GM19328 (cell line): ENCODE results near the gene DLST.
"Not testable (repeated sequence)": the region's sequence is repeated elsewhere in the genome, so short reads cannot be mapped to it uniquely, and the experiment has no call there.

ENCODE experiments used
- ATAC-seq: cut with Tn5 transposase; IDR thresholded peaks from one replicate; pipeline ENCODE4 v1.9.1; 2021; ENCODE audit warnings: mild to moderate bottlenecking, moderate library complexity; ENCODE audit not compliant: unreplicated experiment

Gene DLST

DNA sequence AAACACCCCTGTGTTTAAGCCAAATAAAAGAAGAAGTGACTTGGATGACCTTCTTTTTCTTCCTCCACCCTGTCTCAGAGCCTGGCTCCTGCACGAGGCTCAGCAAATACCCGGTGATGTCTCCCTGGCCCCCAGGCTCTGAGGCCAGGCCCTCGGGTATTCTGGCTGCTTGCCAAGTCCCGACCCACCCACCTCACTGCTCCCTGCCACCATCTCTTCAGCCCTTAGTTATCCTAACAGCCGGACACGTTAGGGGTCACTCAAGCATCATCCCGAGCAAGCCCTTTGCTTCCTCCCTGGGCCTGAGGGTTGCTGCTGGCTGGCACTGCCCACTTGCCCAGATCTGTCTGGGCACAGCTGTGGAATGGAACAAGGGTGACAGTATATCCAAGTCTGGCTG lies 34.1 kb downstream of the DLST start:
- ATAC-seq, result no peak

DNA sequence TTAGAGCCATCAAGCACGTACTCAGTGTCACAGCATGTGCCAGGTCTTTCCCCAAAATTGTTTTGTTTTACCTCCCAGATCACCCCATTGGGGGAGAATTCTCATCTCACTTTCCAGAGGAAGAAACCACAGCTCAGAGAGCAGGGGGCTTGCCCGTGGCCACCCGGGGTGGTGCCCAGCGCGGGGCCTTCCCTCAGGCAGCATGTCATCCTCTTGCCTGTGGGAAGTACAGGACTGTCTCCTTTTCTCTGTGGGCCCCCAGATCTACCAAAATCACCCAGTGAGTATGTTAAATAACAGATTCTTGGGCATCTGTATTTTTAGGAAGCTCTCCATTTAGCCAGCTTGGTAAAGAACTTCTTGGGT lies 35.4 kb downstream of the DLST start:
- ATAC-seq, result no peak

DNA sequence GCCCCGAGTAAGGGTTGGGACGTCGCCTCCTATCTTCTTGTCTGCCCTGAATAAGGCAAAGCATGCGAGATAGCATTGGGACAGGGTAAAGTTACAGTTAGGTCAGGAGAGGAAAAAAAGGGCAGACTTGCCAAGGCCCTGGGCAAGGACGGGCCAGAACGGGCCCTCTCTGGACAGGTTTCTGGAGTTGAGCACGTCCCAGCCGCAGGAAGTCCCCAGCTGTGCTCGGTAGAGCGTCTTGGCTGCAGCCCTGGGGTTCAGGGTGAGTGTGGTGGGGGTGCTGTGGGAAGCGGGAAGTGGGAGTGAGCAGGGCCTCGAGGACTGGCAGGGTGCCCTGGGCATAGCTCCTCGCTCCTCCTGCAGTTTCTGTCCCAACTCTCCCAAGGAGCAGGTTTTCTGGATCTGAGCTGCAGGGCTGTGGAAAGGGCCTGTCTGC lies 35.9 kb downstream of the DLST start:
- ATAC-seq, result no peak

DNA sequence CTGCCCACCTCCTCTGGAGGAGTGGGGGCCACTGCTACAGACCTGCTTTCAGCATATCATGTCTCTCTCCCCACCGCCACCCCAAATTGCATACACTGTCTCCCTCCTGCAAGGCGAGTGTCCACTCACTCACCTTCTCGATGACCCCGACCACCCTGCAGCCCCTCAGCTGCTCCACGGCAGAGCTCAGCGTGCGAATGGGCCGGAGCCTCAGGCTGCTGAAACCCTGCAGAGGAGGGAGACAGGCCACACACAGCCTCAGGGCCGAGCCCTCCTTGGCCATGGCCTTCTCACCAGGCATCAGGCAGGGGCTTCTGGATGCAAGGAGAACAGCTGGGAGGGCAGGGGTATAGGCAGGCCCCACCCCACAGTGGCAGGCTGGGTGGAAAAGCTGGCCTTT lies 36.7 kb downstream of the DLST start:
- ATAC-seq, result no peak

DNA sequence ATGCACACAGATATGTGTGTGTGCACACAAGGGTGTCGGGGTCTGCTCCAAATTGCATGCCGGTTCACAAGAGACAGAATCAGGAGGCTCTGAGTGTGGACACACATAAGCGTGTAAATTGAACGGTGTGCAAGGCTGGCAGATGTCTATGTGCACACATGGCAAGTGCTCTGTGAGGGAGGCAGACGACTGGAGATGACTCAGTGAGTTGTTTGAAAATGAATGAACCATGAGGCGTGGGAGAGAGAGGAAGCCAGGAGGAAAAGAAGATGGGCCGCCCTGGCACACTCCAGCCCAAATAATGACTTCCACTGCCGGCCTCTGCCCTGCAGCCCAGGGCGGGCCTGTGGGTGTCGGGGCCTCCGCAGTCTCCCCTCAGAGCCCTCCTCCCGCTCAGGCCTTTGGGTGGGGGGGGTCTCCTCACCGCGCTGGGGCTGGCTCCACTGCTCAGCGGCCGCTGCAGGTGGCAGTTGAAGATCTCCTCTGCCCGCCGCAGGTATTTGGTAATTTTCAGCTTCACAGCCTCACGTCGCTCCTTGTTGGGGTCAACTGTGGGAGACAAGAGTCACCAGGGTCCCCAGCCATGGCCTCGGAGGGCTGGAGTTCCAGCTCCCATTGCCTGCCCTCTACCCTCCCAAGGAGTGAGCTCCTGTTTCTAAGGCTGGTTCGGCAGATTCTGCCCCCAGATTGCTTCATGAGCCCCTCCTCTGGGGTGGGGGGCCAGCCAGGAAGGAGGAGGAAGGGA lies 37.9 kb downstream of the DLST start:
- ATAC-seq, result no peak

DNA sequence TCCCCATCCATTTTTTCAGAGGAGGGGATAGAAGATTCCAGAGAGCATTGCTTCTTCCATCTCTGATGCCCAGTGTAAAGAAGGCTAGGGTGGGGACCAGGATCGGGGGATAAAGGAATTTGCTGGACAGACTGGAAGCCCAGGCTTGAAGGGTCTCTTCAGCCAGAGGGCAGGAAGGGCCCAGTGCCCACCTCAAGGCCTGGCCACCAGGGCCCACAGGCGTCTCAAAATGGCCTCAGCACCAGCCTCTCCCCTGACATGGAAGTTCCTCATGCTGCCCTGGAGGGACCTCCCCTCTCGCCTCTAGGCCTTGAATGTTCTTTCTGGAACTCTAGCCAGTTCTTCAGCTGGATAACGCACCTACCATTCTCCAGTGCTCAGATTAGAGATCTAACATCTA lies 38.6 kb downstream of the DLST start:
- ATAC-seq, result no peak

DNA sequence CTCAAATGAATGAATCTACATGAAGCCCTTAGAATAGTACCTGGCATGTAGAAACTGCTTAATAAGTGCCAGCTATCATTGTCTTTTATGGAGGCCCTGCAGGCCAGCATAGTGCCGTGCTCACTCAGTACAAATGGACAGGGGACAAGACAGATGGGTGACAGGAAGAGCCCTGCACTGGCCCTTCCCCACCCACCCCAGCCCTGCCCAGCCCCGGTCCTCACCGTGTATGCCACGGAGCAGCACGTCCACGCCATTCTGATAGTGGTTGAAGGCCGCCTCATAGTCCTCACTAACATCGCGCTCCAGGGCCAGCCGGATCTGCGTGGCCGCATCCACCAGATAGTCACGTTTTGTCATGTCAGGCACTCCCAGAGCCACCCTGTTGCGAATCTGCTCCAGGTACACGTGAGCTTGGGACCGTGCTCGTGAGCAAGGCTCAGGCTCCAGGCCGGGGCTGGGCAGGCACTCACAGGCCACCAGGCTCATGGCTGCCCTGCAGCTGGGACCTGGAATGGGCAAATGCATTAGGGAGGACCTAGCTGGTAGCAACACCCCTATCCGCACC lies 39.4 kb downstream of the DLST start:
- no peak for ATAC-seq

DNA sequence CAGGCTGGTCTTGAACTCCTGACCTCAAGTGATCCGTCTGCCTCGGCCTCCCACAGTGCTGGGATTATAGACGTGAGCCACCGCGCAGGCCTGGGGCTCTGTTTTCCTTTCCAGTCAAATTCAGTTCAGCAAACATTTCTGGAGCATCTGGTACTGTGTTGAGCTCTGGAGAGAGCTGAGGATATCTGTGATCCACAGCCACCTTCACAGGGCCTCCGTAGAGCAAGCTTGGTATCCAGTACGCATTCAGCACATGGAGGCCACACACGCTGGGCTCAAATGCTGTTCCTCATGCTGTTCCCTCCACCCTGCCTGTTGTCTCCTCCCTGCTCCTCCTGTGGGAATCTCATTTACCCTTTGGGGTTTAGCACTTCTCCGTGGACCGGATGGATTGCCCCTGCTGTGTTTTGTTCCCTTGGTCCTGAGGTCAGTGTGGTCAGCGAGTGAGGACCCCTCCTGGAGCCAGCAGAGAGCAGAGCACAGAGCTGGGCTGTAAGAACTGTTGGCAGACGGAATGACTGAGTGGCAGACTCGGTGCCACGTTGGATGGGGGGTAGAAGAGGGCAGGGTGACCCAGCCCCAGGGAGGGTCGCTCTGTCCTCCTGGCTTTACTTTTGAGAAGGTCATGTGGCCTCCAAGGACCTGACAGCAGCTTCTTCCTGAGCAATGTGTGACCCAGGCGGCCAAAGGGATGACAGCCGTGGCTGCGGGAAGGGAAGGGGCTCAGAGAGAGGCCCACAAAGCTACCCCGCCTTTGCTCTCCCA lies 40.5 kb downstream of the DLST start:
- no peak for ATAC-seq

DNA sequence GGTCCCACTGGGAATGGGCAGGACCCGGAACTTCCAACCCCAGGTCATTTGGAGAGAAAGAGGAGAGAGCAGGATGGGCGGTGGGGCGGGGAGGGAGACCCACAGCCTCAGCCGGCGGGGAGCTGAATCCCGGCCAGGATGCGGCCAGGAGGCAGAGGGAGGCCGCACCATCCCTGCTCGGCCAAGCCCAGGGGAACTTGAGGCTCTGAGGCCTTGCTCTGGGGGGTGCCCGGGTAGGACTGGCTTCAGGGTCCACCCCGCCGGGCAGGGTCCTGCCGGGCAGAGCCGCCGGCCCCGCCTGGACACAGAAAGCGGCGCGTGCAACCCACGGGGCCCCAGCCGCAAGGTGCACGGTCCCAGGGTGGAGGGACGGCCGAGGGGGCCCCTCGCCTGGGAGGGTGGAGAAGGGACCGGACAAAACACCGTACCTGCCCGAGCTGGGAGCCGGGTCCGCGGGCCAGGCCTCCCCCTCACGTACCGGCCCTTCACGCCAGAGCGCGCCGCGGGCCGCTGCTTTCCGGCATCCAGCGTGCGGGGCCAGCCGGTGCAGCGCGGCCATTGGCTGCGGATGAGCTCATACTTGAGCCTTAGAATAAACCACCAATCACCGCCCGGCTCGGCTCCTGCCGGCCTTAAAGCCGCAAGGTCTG lies 41.2 kb downstream of the DLST start, which contains the start of gene RPS6KL1:
TSS of gene RPS6KL1 (minus strand) at position 509 of the 650 bp plus-strand sequence. CDS start 1,719 bp downstream, outside the sequence.
- ATAC-seq, result peak; percentile 83

DNA sequence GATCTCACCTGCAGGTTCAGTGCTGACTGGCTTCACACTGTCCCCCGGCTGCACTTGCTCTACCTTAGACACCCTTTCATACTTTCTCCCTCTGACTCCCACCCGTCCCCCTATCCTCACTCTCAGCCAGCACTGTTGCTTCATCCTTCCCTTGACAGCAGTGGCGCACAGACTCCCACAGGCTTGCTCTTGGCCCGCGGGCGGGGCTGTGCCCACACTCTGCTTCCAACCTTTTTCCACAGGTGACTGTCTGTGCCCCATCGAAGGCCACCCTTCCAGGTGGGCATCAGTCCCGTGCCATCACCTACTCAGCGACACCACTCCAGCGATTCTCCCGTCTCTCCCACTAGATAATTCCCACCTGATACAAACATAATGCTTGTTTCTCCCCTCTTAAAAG lies 42.3 kb downstream of the DLST start:
- no peak for ATAC-seq

DNA sequence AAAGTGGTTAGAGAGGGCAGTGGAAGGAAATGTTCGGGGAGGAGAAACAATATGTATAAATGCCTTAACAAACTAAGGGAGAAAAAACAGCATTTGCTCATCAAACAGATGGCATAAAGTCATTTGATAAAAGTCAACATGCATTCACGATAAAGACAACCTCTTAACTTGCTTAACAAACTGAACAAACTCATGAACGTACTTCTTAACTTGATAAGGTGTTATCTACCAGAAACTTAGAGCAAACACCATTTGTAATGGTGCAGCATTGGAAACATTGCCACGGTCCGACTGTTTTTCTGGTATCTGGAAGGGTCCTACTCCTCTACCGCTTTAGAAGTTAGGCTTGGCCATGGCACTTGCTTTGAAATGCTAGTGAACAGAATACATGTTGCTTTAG lies 45.5 kb downstream of the DLST start:
- no peak for ATAC-seq

DNA sequence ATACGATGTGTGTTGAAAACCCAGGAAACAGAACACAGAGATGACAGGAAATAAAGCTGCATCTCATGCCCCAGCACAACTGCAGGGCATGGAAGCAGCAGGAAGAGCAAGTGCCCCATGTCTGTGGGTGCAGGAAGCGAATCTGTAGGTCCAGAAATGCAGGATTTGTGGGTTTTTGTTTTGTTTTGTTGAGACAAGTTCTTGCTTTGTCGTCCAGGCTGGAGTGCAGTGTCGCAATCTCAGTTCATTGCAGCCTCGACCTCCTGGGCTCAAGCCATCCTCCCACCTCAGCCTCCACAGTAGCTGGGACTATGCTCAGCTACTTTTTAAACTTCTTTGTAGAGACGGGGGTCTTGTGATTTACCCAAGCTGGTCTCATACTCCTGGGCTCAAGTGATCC lies 47.5 kb downstream of the DLST start:
- ATAC-seq, result no peak

DNA sequence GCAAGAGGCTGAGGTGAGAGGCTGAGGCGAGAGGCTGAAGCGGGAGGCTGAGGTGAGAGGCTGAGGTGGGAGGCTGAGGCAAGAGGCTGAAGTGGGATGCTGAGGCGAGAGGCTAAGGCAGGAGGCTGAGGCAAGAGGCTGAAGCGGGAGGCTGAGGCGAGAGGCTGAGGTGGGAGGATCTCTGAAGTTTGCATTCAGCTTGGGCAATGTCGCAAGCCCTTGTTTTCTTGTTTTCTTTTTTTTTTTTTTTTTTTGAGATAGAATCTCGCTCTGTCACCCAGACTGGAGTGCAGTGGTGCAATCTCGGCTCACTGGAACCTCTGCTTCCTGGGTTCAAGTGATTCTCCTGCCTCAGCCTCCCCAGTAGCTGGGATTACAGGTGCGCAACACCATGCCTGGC lies 50.0 kb downstream of the DLST start:
- ATAC-seq, result not testable (repeated sequence)

DNA sequence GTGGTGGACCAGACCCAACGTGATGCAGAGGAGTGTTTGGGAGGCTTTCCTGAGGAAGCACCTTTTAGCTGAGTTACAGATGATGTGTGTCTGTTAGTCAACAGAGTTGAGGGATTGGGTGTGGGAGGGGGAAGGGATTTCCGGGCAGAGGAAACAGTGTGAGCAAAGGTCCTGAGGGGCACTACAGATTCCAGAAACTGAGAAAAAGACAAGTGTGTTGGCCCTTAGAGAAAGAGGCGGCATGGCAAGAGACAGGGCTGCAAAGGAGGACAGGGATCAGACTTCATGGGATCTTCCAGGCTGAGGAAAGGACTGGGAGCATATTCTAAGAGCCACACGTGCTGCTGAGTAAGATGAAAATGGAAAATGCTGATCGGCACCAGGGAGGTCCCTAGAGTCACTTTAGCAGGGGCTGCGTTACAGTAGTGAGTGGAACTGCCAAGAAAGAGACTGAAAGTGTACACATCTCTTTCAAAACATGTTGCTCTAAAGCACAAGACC lies 50.7 kb downstream of the DLST start:
- no peak for ATAC-seq

DNA sequence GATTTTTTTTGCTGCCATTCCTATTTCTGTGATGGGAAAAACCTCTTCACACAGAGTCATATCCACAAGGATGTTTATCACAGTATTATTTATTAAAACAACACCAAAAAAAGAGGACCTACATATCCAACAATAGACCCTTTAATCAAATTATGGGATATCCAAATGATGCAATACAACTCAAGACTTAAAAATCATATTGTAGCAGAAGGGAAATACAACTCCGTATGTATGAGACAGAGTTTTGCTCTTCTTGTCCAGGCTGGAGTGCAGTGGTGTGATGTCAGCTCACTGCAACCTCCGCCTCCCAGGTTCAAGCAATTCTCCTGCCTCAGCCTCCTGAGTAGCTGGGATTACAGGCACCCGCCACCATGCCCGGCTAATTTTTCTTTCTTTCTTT lies 51.2 kb downstream of the DLST start:
- not testable (repeated sequence) for ATAC-seq

DNA sequence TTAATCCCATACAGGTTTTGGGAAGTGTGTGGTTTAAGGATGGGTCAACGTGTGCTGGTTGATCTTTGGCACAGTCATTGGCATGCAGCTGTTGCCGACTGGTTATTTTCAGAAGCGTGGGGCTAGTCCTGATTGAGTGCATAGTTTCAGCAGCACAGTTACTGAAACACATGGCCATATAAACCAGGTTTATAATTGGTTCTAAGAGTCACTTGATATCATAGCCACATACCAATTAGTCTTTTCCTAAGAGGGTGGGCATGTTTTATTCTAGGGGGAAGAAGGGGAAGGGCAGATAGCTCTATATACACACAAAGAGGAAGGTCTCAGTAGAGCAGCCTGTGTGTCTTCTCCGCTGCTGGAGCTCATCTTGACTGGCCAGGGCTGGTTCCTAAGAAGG lies 52.3 kb downstream of the DLST start:
- no peak for ATAC-seq

DNA sequence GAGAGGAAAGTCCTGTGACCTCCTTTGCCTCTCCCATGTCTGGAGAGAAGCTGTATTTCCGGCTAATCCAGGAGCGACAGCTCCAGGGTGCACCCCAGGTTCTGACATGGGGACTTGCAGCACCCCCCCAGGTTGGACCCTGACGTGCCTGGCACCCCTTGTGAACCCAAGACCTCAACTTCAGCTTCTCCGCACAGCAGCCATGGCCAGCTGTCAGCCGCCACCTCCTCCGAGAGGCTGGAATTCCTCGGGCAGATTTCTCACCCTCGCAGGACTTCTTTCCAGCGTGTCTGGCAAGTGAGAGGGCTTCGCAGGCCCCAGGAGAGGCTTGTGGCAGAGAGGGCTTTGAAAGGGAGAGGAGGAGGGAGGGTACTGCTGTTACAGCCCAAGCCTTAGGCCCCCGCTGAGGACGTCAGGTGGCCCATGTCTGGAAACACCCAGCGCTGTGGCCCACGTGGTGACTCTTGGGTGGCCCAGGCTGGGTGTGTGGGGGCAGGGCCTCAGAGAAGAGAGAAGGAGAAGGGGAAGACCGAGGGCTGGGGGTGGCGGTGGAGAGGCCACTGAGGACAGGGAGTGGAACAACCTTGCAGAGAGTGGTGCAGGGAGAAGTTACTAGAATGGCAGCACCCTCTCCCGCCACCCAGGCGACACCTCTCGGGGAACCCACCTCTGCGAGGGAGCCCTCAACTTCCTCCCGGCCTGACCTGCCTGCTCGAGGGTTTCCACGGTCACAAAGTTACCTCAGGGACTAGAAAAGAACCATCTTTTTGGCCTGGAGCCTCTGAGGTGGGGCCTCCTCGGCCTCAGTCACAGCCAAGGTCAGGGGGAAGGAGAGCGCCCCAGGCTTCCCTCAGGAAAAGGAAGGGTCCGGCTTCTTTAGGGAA lies 53.0 kb downstream of the DLST start:
- ATAC-seq, result no peak

DNA sequence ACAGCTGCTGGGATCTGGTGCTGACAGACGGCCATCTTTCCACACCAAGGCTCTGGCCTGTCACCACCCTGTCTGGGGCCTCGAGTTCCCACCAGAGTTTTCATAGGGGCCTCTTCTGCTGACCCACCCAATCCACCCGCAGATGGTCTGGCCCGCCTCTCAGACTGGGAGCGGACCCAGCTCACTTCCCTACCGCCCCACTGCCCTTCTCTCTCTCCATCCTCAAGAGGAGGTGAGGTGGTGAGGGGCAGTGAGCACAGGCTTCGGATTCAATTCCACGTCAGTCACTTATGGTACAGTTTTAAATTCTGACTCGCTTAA lies 53.6 kb downstream of the DLST start:
- ATAC-seq, result no peak

DNA sequence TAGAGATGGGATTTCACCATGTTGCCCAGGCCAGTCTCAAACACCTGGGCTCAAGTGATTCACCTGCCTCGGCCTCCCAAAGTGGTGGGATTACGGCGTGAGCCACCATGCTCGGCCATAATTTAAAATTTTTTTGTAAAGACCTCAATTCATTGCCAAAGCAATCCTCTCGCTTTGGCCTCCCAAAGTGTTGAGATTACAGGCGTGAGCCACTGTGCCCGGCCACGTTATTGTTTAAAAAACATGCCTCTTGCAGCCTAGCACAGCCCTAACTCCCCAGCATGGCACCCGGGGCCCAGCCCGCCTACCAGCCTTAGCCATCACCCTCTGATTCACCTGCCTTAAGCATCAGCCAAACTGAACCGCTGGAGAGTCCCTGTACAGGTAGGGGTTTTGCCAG lies 54.4 kb downstream of the DLST start:
- no peak for ATAC-seq

DNA sequence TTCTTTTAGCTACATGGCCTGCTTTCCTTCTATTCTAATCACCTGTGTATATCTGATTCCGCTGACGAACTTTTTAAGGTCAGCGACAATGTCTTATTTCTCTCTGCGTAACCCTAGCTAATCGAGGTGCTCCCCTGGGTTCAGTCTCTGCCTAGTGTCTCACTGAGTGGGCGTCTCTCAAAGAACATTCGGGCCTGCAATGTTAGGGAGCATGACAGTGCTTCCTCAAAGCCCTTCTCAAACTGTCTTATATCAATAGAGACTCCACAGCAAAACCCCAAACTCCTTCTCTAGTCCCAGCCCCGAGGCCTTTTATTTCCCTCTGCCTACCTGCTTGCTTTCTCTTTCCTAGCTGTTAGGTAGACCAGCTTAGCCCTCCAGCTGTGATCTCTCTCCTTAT lies 55.0 kb downstream of the DLST start:
- no peak for ATAC-seq

DNA sequence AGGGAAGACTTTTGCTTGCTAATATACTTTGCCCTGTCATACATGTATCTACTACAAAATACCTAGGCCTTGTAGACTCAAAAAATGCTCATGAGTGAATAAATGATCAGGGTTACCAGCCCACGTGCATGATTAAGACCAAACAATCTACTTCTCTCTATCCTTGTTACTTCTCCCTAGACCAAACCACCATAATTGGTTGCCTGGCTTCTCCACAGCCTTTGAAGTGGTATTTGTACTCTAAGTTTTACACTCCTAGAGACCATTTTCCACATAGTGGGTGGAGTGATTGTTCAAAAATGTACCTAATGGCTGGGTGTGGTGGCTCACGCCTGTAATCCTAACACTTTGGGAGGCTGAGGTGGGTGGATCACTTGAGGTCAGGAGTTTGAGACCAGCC lies 55.5 kb downstream of the DLST start:
- no peak for ATAC-seq
